ENCODE results near the gene TIPRL. TPM values are rescaled to one million over a fixed set of nuclear protein-coding genes. Genes with fewer than 3 reads are reported as not detected.

The TIPRL gene
- total RNA-seq, 2 donors from 2014 or later: 34.6 to 37.2 TPM

DNA sequence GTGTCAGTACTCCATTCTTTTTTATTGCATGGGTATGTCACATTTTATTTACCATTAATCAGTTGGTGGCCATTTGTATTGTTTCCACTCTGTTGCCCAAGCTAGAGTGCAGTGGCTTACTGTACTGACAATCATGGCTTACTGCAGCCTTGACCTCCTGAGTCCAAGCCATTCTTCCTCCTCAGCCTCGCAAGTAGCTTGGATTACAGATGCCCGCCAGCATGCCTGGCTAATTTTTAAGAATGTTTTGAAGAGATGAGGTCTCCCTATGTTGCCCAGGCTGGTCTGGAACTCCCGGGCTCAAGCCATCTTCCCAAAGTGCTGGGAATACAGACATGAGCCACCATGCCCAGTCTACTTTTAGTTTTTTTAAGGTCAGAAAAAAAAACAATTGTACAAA, 46.2 kb downstream of the TIPRL start:
- intact Hi-C loops (cut with DNase I): no loop called here
- no peak overlapping the region for H3K27ac ChIP-seq

DNA sequence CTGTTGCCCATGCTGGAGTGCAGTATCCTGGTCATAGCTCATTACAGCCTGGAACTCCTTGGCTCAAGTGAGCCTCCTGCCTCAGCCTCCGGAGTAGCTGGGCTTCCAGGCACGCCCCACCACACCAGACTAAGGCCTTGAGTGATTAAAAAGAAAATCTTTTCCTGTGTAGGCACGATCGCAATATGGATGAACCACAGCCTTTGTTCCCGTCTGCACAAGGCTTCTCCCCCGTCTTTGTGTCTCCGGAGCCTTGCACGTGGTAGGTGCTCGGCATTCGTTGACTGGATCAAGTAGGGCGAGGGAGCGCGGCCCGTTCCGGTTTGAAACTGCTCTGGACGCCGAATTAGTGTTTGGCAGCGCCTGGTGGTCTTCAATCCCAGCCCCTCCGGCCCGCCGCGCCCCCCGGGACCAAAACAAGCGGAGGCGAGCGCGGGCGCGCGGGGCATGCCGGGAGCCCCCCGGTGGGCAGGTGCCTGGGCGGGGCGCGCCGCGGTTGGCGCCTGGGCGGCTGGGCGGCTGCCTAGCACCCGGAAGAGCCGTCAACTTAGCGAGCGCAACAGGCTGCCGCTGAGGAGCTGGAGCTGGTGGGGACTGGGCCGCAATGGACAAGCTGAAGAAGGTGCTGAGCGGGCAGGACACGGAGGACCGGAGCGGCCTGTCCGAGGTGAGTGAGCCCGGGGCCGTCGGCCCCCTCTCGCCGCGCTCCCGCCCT, 46.9 kb downstream of the TIPRL start, which contains the start of gene SFT2D2:
TSS of gene SFT2D2 (plus strand) at position 529 of the 715 bp plus-strand sequence. CDS start at position 605, 76 bp downstream.
- no peaks in the 10 kb centered on the region for H3K36me3 ChIP-seq
- H3K27ac ChIP-seq: peak within 1 kb of the TSS; percentile 71
- DNase-seq: peak; percentile 83
- TF ChIP-seq, protein P1, sequence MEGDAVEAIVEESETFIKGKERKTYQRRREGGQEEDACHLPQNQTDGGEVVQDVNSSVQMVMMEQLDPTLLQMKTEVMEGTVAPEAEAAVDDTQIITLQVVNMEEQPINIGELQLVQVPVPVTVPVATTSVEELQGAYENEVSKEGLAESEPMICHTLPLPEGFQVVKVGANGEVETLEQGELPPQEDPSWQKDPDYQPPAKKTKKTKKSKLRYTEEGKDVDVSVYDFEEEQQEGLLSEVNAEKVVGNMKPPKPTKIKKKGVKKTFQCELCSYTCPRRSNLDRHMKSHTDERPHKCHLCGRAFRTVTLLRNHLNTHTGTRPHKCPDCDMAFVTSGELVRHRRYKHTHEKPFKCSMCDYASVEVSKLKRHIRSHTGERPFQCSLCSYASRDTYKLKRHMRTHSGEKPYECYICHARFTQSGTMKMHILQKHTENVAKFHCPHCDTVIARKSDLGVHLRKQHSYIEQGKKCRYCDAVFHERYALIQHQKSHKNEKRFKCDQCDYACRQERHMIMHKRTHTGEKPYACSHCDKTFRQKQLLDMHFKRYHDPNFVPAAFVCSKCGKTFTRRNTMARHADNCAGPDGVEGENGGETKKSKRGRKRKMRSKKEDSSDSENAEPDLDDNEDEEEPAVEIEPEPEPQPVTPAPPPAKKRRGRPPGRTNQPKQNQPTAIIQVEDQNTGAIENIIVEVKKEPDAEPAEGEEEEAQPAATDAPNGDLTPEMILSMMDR (IDR thresholded peaks at IDR 0.05): no peak
- H3K4me1 ChIP-seq: peaks cover 4% of the 10 kb centered on the region
- H3K9me3 ChIP-seq: no peaks in the 10 kb centered on the region
- intact Hi-C loops (cut with DNase I): no loop called here
- H3K4me3 ChIP-seq: peak within 1 kb of the TSS; percentile 62
- peak within 1 kb of the TSS; percentile 81 to 92 for H3K9ac ChIP-seq (ENCODE audit: low read depth in 2 of 2, low read length in 2 of 2)
- no peaks in the 10 kb centered on the region for H3K27me3 ChIP-seq

More for the DNA sequence above, 46.2 kb downstream of the TIPRL start:
- DNase-seq: no peak
- no peaks in the 10 kb centered on the region for H3K36me3 ChIP-seq
- TF ChIP-seq, protein P1 (IDR thresholded peaks at IDR 0.05): no peak
- H3K9me3 ChIP-seq: no peaks in the 10 kb centered on the region
- no peak overlapping the region for H3K4me3 ChIP-seq
- peak overlapping the region in 1 of 2 donors; percentile 92 for H3K9ac ChIP-seq (ENCODE audit: low read depth in 2 of 2, low read length in 2 of 2)
- H3K27me3 ChIP-seq: no peaks in the 10 kb centered on the region
- peaks cover 4% of the 10 kb centered on the region for H3K4me1 ChIP-seq

DNA sequence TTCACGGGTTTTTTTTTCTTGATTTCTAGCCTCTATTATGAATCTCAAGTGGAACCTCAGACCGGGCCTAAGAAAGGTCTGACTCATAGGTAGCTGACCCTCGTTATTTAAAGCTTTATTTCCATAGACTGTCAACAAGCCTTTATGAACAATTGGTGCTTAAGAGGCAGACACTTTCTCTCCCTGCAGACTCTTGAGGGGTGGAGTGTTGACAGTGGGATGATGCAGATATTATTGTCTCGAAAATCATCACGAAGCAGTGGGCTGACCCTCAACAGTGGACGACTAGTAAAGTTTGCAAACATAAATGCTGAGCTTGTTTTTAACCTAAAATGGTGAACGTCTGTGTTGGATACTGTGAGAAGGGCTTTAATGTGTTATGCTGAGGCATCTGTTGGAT, 48.9 kb downstream of the TIPRL start:
- H3K4me1 ChIP-seq: peaks cover 4% of the 10 kb centered on the region
- H3K9me3 ChIP-seq: no peaks in the 10 kb centered on the region
- H3K4me3 ChIP-seq: no peak overlapping the region
- no peak for DNase-seq
- H3K27me3 ChIP-seq: no peaks in the 10 kb centered on the region
- no peak overlapping the region for H3K27ac ChIP-seq
- H3K36me3 ChIP-seq: peaks cover 5% of the 10 kb centered on the region
- TF ChIP-seq, protein P1 (IDR thresholded peaks at IDR 0.05): no peak
- intact Hi-C loops (cut with DNase I): no loop called here
- H3K9ac ChIP-seq (ENCODE audit: low read depth in 2 of 2, low read length in 2 of 2): no peak overlapping the region

DNA sequence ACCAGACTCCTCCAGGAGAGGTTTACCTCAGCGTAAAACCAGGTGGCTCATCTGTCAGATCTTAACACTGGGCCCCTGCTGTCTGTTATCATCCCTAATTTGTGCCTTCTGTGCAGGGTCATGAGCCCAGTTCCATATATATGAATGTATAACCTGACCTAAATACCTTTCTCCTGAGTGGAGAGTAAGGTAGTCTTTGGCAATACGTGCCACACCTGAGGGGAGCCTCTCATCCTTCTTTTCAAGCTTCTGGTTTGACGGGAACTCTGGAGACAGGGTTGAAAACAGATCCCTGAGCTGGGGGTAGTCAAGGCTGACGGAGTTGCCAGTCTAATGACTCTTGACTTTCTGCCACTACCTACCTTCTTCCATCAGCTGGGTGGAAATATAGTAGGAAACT, 51.1 kb downstream of the TIPRL start:
- Histone ChIP-seq H3K9ac (ENCODE audit: low read depth in 2 of 2, low read length in 2 of 2) (no peak overlapping the region), H3K36me3 (peaks cover 8% of the 10 kb centered on the region), H3K27me3 (no peaks in the 10 kb centered on the region), H3K27ac (no peak overlapping the region), H3K4me3 (no peak overlapping the region), H3K9me3 (no peaks in the 10 kb centered on the region), H3K4me1 (peaks cover 4% of the 10 kb centered on the region)
- no peak for DNase-seq
- TF ChIP-seq, protein P1 (IDR thresholded peaks at IDR 0.05): no peak
- intact Hi-C loops (cut with DNase I): no loop called here

DNA sequence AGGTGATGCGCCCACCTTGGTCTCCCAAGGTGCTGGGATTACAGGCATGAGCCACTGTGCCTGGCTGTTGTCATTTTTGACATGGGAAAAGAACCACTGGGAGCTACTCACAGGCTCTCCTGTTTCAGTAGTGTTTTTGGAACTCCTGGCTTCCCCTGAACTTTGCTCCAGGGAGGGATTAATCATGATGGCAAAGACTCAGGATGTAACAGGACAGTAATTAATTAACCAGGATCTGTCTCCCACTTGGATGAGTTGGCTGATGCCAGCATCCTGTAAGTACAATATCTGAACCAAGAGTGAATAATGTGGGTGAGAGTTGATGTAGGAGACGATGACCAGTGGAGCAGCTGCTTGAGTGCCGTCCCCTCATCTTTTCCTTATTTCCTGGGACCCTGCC, 51.9 kb downstream of the TIPRL start:
- TF ChIP-seq, protein P1 (IDR thresholded peaks at IDR 0.05): no peak
- H3K27ac ChIP-seq: no peak overlapping the region
- H3K9me3 ChIP-seq: no peaks in the 10 kb centered on the region
- no peaks in the 10 kb centered on the region for H3K27me3 ChIP-seq
- DNase-seq: no peak
- H3K36me3 ChIP-seq: peaks cover 8% of the 10 kb centered on the region
- intact Hi-C loops (cut with DNase I): no loop called here
- H3K9ac ChIP-seq (ENCODE audit: low read depth in 2 of 2, low read length in 2 of 2): no peak overlapping the region
- no peaks in the 10 kb centered on the region for H3K4me1 ChIP-seq
- no peak overlapping the region for H3K4me3 ChIP-seq

All from colonic mucosa (tissue), 4 donors.